Activated CD4-positive, alpha-beta T cell treated with anti-CD3 and anti-CD28 coated beads for 1 hour (primary cell): ENCODE measurements around the gene ITGB7.
"Not testable (repeated sequence)": the region's sequence is repeated elsewhere in the genome, so short reads cannot be mapped to it uniquely, and the experiment has no call there.

ENCODE experiments used
- DNase-seq: peaks from one replicate; pipeline ENCODE4 v3.0.0-alpha.2; 2020

The ITGB7 gene

GRCh38 chr12:53217051-53217930 lies 10.2 kb upstream of the ITGB7 start:
- no peak for DNase-seq

GRCh38 chr12:53215497-53215896 lies 8.4 kb upstream of the ITGB7 start:
- DNase-seq, result no peak

GRCh38 chr12:53214687-53215455 lies 7.8 kb upstream of the ITGB7 start:
- no peak for DNase-seq

- no peak for DNase-seq
These were observed 7.2 kb upstream of the ITGB7 start for GRCh38 chr12:53214221-53214620.

GRCh38 chr12:53213348-53213747 lies 6.3 kb upstream of the ITGB7 start:
- peak; percentile 74 for DNase-seq

- DNase-seq, result no peak
These were observed 5.9 kb upstream of the ITGB7 start for GRCh38 chr12:53212931-53213330.

GRCh38 chr12:53211476-53212381 lies 4.7 kb upstream of the ITGB7 start:
- no peak for DNase-seq

GRCh38 chr12:53210843-53211242 lies 3.8 kb upstream of the ITGB7 start:
- DNase-seq, result no peak

GRCh38 chr12:53208877-53209463 lies 1.9 kb upstream of the ITGB7 start:
- no peak for DNase-seq

GRCh38 chr12:53208435-53208834 lies 1.4 kb upstream of the ITGB7 start:
- DNase-seq, result no peak

GRCh38 chr12:53205747-53206419 lies 1.2 kb downstream of the ITGB7 start:
- DNase-seq, result no peak

- no peak for DNase-seq
These were observed 2.7 kb downstream of the ITGB7 start for GRCh38 chr12:53204351-53204750.

- not testable (repeated sequence) for DNase-seq
These were observed 4.7 kb downstream of the ITGB7 start for GRCh38 chr12:53202316-53202715.

GRCh38 chr12:53201639-53202038 lies 5.4 kb downstream of the ITGB7 start:
- DNase-seq, result no peak

- no peak for DNase-seq
These were observed 5.9 kb downstream of the ITGB7 start for GRCh38 chr12:53201177-53201541.

GRCh38 chr12:53200458-53201176 lies 6.4 kb downstream of the ITGB7 start:
- no peak for DNase-seq

GRCh38 chr12:53200107-53200457 lies 7.0 kb downstream of the ITGB7 start:
- DNase-seq, result no peak

GRCh38 chr12:53199700-53200099 lies 7.4 kb downstream of the ITGB7 start:
- DNase-seq, result no peak

- no peak for DNase-seq
These were observed 8.5 kb downstream of the ITGB7 start for GRCh38 chr12:53198486-53199110.

GRCh38 chr12:53197011-53197640 lies 9.9 kb downstream of the ITGB7 start:
- DNase-seq, result no peak

- no peak for DNase-seq
These were observed 10.6 kb downstream of the ITGB7 start for GRCh38 chr12:53196486-53196885.
